PC-3 (cell line): ENCODE data around the gene GADD45G. TPM values are rescaled to one million over a fixed set of nuclear protein-coding genes. Genes with fewer than 3 reads are reported as not detected.

Experiments
- ATAC-seq: fragments of 200-7000 bp; cut with Tn5 transposase; 2 replicates; pipeline ENCODE4 v1.9.1; 2020; ENCODE audit warnings: mild to moderate bottlenecking, moderate library complexity
- BruUV-seq: library from RNA; stranded (reverse); fragments of 400-500 nt; replicated peaks from 2 replicates; lab custom pipeline; 2021; lab: Mats Ljungman, UMichigan
- CTCF ChIA-PET: fragments of 300-600 bp; sonication (Branson Sonifier 250); formaldehyde crosslinking; loops from one replicate; lab custom pipeline; 2022; ENCODE audit warnings: antibody characterized with exemption; lab: Charles Lee
- POLR2A ChIA-PET: fragments of 300-600 bp; sonication (Branson Sonifier 250); formaldehyde crosslinking; loops from one replicate; lab custom pipeline; 2022; ENCODE audit warnings: antibody characterized with exemption; ENCODE audit not compliant: unreplicated experiment; lab: Charles Lee
- DNase-seq: peaks from one replicate; pipeline ENCODE4 v3.0.0-alpha.2; 2015
- H2AFZ ChIP-seq: fragments of 300-600 bp; sonication (generic); 2 replicates; pipeline ENCODE4 v1.6.0; 2016; ENCODE audit warnings: antibody characterized with exemption, low read length
- H3F3A ChIP-seq: fragments of 300-600 bp; sonication (generic); one replicate; pipeline ENCODE4 v1.6.0; 2017; ENCODE audit warnings: antibody characterized with exemption, low read length, control low read depth, mild to moderate bottlenecking; ENCODE audit not compliant: unreplicated experiment
- H3K27ac ChIP-seq: fragments of 300-600 bp; sonication (generic); 2 replicates; pipeline ENCODE4 v1.5.1; 2016; ENCODE audit warnings: mild to moderate bottlenecking, low read length
- H3K27me3 ChIP-seq: fragments of 300-600 bp; sonication (generic); 2 replicates; pipeline ENCODE4 v1.6.1; 2016; ENCODE audit warnings: low read length, mixed read lengths
- H3K36me3 ChIP-seq: fragments of 300-600 bp; sonication (generic); 2 replicates; pipeline ENCODE4 v1.6.1; 2016; ENCODE audit warnings: low read depth, mixed run types, low read length, mixed read lengths
- H3K4me1 ChIP-seq: fragments of 300-600 bp; sonication (generic); 2 replicates; pipeline ENCODE4 v1.5.1; 2016; ENCODE audit warnings: low read length; ENCODE audit not compliant: insufficient read depth
- H3K4me2 ChIP-seq: fragments of 300-600 bp; sonication (generic); 2 replicates; pipeline ENCODE4 v1.6.0; 2016; ENCODE audit warnings: low read length
- H3K4me3 ChIP-seq: fragments of 300-600 bp; sonication (generic); 2 replicates; pipeline ENCODE4 v1.5.1; 2016; ENCODE audit warnings: mild to moderate bottlenecking, low read length, mixed read lengths
- H3K79me2 ChIP-seq: fragments of 300-600 bp; sonication (generic); 2 replicates; pipeline ENCODE4 v1.6.1; 2017; ENCODE audit warnings: low read length, mixed read lengths
- H3K9ac ChIP-seq: fragments of 300-600 bp; sonication (generic); 2 replicates; pipeline ENCODE4 v1.6.0; 2016; ENCODE audit warnings: mild to moderate bottlenecking, low read length
- H3K9me2 ChIP-seq: fragments of 300-600 bp; sonication (generic); replicated peaks from 2 replicates; pipeline ENCODE4 v1.6.1; 2016; ENCODE audit warnings: mixed run types, low read length, mixed read lengths
- H3K9me3 ChIP-seq: fragments of 300-600 bp; sonication (generic); 2 replicates; pipeline ENCODE4 v1.6.1; 2016; ENCODE audit warnings: low read length, mixed read lengths
- H4K20me1 ChIP-seq: fragments of 300-600 bp; sonication (generic); 2 replicates; pipeline ENCODE4 v1.6.1; 2016; ENCODE audit warnings: low read length, mixed read lengths
- CTCF ChIP-seq: fragments of 300-600 bp; sonication (generic); conservative IDR thresholded peaks from 2 replicates; pipeline ENCODE4 v1.5.1; 2017; ENCODE audit warnings: antibody characterized with exemption, low read depth, mild to moderate bottlenecking, low read length
- EZH2 ChIP-seq: fragments of 300-600 bp; sonication (generic); IDR thresholded peaks from one replicate; pipeline ENCODE4 v1.6.1; 2017; ENCODE audit warnings: antibody characterized with exemption, mild to moderate bottlenecking, low read length; ENCODE audit not compliant: unreplicated experiment
- EZH2phosphoT487 ChIP-seq: fragments of 300-600 bp; sonication (generic); IDR thresholded peaks from 2 replicates; pipeline ENCODE4 v1.6.1; 2018; ENCODE audit warnings: mild to moderate bottlenecking, antibody characterized with exemption, low read length, borderline replicate concordance
- intact Hi-C: fragments of 100-400 bp; cut with micrococcal nuclease; formaldehyde crosslinking; loops from 2 replicates; pipeline ENCODE4 v1.9.0; 2023
- total RNA-seq: library from RNA; depleted of rRNA; stranded (reverse); fragments of >200 nt; gene quantifications from 2 replicates; pipeline ENCODE4 v1.2.3, GENCODE V29; 2014

GADD45G gene
- total RNA-seq, 1 experiment from 2014 or later = 2.1 TPM

GRCh38 chr9:89637787-89638186 lies 33.0 kb downstream of the GADD45G start:
- Histone ChIP-seq H3K4me3 (no peak overlapping the region), H3K79me2 (no peaks in the 10 kb centered on the region), H3K9ac (no peak overlapping the region), H3K4me2 (no peak overlapping the region), H3K9me2 (no peaks in the 10 kb centered on the region), H3K36me3 (no peaks in the 10 kb centered on the region), H3K4me1 (0 out of 2 replicates have a peak, but pooled peaks cover 4% of the 10 kb centered on the region), H2AFZ (no peak overlapping the region), H3K27me3 (0 out of 2 replicates have a peak, but pooled peaks cover 11% of the 10 kb centered on the region), H3F3A (no peaks in the 10 kb centered on the region), H3K27ac (no peak overlapping the region), H3K9me3 (no peaks in the 10 kb centered on the region), H4K20me1 (no peaks in the 10 kb centered on the region)
- TF ChIP-seq CTCF (no peak), EZH2 (no peak), EZH2phosphoT487 (no peak)
- intact Hi-C loops = no loop called here
- ChIA-PET CTCF (no interaction called here), POLR2A (no interaction called here)
- peak; percentile 1 for DNase-seq
- BruUV-seq = no TSS peak
- no peak for ATAC-seq

- TF ChIP-seq EZH2 = no peak
- no peak for TF ChIP-seq EZH2phosphoT487
- no peak for TF ChIP-seq CTCF
- H3K9ac ChIP-seq = no peak overlapping the region
- DNase-seq = no peak
- no peaks in the 10 kb centered on the region for H3K9me2 ChIP-seq
- H4K20me1 ChIP-seq = no peaks in the 10 kb centered on the region
- POLR2A ChIA-PET = no interaction called here
- H3K27ac ChIP-seq = no peak overlapping the region
- CTCF ChIA-PET = no interaction called here
- 0 out of 2 replicates have a peak, but pooled peaks cover 11% of the 10 kb centered on the region for H3K27me3 ChIP-seq
- H3K79me2 ChIP-seq = no peaks in the 10 kb centered on the region
- H3F3A ChIP-seq = no peaks in the 10 kb centered on the region
- H2AFZ ChIP-seq = no peak overlapping the region
- BruUV-seq = no TSS peak
- intact Hi-C loops = no loop called here
- no peaks in the 10 kb centered on the region for H3K9me3 ChIP-seq
- no peak for ATAC-seq
- no peak overlapping the region for H3K4me2 ChIP-seq
- H3K36me3 ChIP-seq = no peaks in the 10 kb centered on the region
- 0 out of 2 replicates have a peak, but pooled peaks cover 4% of the 10 kb centered on the region for H3K4me1 ChIP-seq
- H3K4me3 ChIP-seq = no peak overlapping the region
Measured at GRCh38 chr9:89638359-89638758, 33.5 kb downstream of the GADD45G start.

- intact Hi-C loops = no loop called here
- Histone ChIP-seq H3K79me2 (no peaks in the 10 kb centered on the region), H4K20me1 (no peaks in the 10 kb centered on the region), H3F3A (no peaks in the 10 kb centered on the region), H3K9me2 (no peaks in the 10 kb centered on the region), H2AFZ (no peak overlapping the region), H3K27me3 (0 out of 2 replicates have a peak, but pooled peaks cover 11% of the 10 kb centered on the region), H3K4me3 (no peak overlapping the region), H3K9ac (no peak overlapping the region), H3K36me3 (no peaks in the 10 kb centered on the region), H3K4me1 (0 out of 2 replicates have a peak, but pooled peaks cover 4% of the 10 kb centered on the region), H3K9me3 (no peaks in the 10 kb centered on the region), H3K4me2 (no peak overlapping the region), H3K27ac (no peak overlapping the region)
- CTCF ChIA-PET = no interaction called here
- TF ChIP-seq EZH2phosphoT487 (no peak), EZH2 (no peak), CTCF (no peak)
- POLR2A ChIA-PET = no interaction called here
- ATAC-seq (no peak), DNase-seq (no peak)
- BruUV-seq = no TSS peak
Measured at GRCh38 chr9:89638893-89639292, 34.1 kb downstream of the GADD45G start.
